ENCODE data around the gene C1orf198.

DNA sequence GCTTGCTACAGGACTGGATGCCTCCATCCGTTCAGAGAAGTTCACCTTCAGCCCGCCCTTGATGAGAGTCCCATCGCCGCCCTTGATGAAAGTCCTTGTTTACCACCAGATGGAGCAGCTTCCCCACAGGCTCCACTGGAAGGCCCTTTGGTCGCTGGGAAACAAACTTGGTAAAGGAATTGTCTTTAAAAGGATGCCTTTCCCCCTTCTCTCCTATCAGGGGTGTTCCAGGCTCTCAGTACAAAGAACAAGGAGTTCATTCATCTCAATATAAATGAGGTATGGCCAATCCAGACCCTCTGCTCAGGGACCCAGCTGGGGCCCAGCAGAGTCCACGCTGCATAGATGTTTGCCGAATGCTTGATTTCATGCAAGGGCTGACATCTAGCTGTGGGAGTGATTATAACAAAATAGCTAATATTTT is 70.4 kb downstream of the C1orf198 start:
- TF ChIP-seq, protein P1, sequence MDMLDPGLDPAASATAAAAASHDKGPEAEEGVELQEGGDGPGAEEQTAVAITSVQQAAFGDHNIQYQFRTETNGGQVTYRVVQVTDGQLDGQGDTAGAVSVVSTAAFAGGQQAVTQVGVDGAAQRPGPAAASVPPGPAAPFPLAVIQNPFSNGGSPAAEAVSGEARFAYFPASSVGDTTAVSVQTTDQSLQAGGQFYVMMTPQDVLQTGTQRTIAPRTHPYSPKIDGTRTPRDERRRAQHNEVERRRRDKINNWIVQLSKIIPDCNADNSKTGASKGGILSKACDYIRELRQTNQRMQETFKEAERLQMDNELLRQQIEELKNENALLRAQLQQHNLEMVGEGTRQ (IDR thresholded peaks at IDR 0.05; ENCODE audit: borderline replicate concordance, low read depth, low read length), result no peak
- no peak for TF ChIP-seq POLR2AphosphoS5 (IDR thresholded peaks at IDR 0.05; ENCODE audit: low read depth, low read length)
- no peak for TF ChIP-seq JUND (IDR thresholded peaks at IDR 0.05)
- no peak for TF ChIP-seq YY1 (IDR thresholded peaks at IDR 0.05; ENCODE audit: low read depth)
- TF ChIP-seq, protein P2, sequence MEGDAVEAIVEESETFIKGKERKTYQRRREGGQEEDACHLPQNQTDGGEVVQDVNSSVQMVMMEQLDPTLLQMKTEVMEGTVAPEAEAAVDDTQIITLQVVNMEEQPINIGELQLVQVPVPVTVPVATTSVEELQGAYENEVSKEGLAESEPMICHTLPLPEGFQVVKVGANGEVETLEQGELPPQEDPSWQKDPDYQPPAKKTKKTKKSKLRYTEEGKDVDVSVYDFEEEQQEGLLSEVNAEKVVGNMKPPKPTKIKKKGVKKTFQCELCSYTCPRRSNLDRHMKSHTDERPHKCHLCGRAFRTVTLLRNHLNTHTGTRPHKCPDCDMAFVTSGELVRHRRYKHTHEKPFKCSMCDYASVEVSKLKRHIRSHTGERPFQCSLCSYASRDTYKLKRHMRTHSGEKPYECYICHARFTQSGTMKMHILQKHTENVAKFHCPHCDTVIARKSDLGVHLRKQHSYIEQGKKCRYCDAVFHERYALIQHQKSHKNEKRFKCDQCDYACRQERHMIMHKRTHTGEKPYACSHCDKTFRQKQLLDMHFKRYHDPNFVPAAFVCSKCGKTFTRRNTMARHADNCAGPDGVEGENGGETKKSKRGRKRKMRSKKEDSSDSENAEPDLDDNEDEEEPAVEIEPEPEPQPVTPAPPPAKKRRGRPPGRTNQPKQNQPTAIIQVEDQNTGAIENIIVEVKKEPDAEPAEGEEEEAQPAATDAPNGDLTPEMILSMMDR (IDR thresholded peaks at IDR 0.05), result peak; percentile 74
- peak; percentile 93 for TF ChIP-seq SMC3 (IDR thresholded peaks at IDR 0.05; ENCODE audit: low read depth, low read length)
- TF ChIP-seq, protein P3, sequence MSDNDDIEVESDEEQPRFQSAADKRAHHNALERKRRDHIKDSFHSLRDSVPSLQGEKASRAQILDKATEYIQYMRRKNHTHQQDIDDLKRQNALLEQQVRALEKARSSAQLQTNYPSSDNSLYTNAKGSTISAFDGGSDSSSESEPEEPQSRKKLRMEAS (IDR thresholded peaks at IDR 0.05; ENCODE audit: low read depth), result no peak
- no peak for TF ChIP-seq MXI1 (IDR thresholded peaks at IDR 0.05; ENCODE audit: low read depth, low read length)
- TF ChIP-seq RAD21 (IDR thresholded peaks at IDR 0.05; ENCODE audit: low read length), result peak; percentile 82
- no peak for TF ChIP-seq TAF1 (IDR thresholded peaks at IDR 0.05; ENCODE audit: borderline replicate concordance, low read depth, low read length)
- TF ChIP-seq, protein P4, sequence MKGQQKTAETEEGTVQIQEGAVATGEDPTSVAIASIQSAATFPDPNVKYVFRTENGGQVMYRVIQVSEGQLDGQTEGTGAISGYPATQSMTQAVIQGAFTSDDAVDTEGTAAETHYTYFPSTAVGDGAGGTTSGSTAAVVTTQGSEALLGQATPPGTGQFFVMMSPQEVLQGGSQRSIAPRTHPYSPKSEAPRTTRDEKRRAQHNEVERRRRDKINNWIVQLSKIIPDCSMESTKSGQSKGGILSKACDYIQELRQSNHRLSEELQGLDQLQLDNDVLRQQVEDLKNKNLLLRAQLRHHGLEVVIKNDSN (IDR thresholded peaks at IDR 0.05; ENCODE audit: borderline replicate concordance, low read depth), result no peak
- TF ChIP-seq, protein P5, sequence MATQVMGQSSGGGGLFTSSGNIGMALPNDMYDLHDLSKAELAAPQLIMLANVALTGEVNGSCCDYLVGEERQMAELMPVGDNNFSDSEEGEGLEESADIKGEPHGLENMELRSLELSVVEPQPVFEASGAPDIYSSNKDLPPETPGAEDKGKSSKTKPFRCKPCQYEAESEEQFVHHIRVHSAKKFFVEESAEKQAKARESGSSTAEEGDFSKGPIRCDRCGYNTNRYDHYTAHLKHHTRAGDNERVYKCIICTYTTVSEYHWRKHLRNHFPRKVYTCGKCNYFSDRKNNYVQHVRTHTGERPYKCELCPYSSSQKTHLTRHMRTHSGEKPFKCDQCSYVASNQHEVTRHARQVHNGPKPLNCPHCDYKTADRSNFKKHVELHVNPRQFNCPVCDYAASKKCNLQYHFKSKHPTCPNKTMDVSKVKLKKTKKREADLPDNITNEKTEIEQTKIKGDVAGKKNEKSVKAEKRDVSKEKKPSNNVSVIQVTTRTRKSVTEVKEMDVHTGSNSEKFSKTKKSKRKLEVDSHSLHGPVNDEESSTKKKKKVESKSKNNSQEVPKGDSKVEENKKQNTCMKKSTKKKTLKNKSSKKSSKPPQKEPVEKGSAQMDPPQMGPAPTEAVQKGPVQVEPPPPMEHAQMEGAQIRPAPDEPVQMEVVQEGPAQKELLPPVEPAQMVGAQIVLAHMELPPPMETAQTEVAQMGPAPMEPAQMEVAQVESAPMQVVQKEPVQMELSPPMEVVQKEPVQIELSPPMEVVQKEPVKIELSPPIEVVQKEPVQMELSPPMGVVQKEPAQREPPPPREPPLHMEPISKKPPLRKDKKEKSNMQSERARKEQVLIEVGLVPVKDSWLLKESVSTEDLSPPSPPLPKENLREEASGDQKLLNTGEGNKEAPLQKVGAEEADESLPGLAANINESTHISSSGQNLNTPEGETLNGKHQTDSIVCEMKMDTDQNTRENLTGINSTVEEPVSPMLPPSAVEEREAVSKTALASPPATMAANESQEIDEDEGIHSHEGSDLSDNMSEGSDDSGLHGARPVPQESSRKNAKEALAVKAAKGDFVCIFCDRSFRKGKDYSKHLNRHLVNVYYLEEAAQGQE (IDR thresholded peaks at IDR 0.05; ENCODE audit: low read depth, low read length), result no peak
